ENCODE measurements around the gene CAPN5. TPM values are rescaled to one million over a fixed set of nuclear protein-coding genes. Genes with fewer than 3 reads are reported as not detected.

CAPN5 gene
- total RNA-seq, 4 donors from 2014 or later: 1.8 to 16.6 (median 8.0) TPM

DNA sequence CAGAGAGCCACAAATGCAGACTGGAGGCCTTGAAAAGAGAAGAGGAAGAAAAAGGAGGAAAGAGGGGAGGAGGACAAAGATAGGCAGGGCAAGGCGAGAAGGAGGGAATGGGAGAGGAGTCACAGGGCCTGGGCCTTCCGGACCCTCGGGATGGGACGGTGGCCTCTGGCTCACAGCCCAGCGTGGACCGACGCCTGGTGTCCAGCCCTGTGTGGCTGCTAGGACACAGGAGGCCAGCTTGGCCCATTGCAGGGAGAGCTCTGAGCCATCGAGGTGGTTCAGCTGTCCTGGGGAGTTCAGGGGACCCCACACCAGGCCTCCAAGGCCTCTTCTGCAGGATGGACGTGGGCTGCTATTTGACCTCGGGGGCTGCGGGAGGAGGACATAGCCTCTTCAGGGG, 70.7 kb downstream of the CAPN5 start:
- TF ChIP-seq, protein P1, sequence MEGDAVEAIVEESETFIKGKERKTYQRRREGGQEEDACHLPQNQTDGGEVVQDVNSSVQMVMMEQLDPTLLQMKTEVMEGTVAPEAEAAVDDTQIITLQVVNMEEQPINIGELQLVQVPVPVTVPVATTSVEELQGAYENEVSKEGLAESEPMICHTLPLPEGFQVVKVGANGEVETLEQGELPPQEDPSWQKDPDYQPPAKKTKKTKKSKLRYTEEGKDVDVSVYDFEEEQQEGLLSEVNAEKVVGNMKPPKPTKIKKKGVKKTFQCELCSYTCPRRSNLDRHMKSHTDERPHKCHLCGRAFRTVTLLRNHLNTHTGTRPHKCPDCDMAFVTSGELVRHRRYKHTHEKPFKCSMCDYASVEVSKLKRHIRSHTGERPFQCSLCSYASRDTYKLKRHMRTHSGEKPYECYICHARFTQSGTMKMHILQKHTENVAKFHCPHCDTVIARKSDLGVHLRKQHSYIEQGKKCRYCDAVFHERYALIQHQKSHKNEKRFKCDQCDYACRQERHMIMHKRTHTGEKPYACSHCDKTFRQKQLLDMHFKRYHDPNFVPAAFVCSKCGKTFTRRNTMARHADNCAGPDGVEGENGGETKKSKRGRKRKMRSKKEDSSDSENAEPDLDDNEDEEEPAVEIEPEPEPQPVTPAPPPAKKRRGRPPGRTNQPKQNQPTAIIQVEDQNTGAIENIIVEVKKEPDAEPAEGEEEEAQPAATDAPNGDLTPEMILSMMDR (IDR thresholded peaks at IDR 0.05): no peak
- no peak for TF ChIP-seq POLR2A (IDR thresholded peaks at IDR 0.05)
- Histone ChIP-seq H3K9me3 (no peaks in the 10 kb centered on the region), H3K4me3 (no peak overlapping the region), H3K4me1 (peaks cover 0 to 4% of the 10 kb centered on the region in 2 donors), H3K27me3 (no peaks in the 10 kb centered on the region), H3K36me3 (no peaks in the 10 kb centered on the region), H3K27ac (no peak overlapping the region)
- intact Hi-C loops (cut with DNase I; ENCODE audit: low total_unique reads): no loop called here
- no peak for DNase-seq

DNA sequence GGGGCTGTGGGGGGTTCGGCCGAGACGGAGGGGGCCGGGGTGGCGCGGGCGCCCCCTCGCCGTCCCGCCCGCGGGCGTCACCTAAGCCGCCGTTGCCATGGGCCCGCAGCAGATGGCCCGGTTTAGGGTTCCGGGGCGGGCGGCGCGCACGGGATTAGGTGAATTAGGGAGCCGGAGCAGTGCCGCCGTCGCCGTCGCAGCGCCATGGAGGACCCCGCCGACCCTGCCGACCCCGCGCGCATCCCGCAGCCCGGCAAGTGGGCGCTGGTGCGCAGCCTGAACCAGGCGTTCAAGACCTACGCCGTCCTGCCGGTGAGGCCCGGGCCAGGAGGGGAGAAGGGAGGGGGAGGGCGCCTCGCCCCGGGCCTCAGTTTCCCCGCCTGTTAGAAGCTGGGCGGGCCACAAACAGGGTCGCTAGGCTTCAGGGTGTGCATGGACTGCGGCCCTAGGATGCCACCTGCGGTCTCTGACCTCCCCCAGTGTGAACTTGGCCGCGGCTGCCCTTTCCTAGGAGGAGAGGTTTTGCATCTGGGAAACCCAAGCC, 71.4 kb downstream of the CAPN5 start:
- intact Hi-C loops (cut with DNase I; ENCODE audit: low total_unique reads): no loop called here
- Histone ChIP-seq H3K36me3 (no peaks in the 10 kb centered on the region), H3K4me1 (peaks cover 0 to 4% of the 10 kb centered on the region in 2 donors), H3K27ac (no peak overlapping the region), H3K27me3 (no peaks in the 10 kb centered on the region), H3K4me3 (no peak overlapping the region), H3K9me3 (no peaks in the 10 kb centered on the region)
- no peak for TF ChIP-seq POLR2A (IDR thresholded peaks at IDR 0.05)
- DNase-seq: no peak

DNA sequence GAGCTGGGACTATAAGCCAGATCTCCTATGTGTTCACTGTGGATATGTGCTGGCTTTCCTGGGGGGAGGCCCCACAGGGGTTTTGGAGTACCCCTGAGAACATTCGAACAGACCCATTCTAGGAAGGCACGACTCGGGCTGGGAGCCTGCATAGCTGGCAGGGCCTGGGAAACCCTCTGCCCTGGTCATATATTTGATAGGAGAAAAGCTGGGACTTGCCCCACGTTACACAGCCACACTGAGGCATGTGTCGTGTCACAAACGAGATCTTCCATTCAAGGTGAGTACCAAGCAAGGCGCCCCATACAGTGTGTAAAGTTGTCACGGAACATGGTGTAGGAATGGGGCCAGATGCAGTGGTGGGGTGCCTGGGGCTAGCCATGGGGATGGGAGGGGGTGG, 72.4 kb downstream of the CAPN5 start:
- Histone ChIP-seq H3K4me3 (no peak overlapping the region), H3K36me3 (no peaks in the 10 kb centered on the region), H3K4me1 (peaks cover 0 to 4% of the 10 kb centered on the region in 2 donors), H3K9me3 (no peaks in the 10 kb centered on the region), H3K27ac (peak overlapping the region in 1 of 2 donors; percentile 62), H3K27me3 (no peaks in the 10 kb centered on the region)
- TF ChIP-seq, protein P1 (IDR thresholded peaks at IDR 0.05): no peak
- TF ChIP-seq POLR2A (IDR thresholded peaks at IDR 0.05): no peak
- no peak for DNase-seq
- intact Hi-C loops (cut with DNase I; ENCODE audit: low total_unique reads): no loop called here

DNA sequence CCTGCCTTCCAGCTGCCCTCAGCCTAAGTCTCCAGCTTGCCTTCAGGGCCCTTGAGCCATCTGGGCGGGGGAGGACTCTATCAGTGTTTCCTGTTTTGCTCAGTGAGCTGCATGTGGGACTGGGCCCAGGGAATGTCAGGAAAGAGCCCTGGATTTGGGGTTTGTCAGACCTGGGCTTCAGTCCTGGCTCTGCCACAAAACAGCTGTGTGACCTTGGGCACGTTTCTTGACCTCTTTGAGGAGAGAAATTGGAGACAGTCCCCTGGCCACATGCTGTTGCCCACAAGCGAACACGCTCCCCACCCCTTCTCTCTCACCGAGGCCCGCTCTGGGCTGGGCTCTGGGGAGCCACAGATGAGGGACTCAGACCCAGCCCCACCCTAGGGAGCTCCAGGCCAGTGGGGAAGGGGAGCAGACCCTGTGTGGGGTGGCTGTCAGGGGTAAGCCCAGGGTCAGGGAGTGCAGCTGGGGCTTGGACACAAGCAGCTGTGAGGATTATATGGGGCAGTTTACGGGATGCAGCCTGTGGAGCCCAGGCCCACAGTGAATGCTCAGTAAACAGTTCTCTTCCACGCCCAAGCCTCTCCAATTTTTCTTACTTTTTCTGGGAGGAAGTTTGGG, 73.6 kb downstream of the CAPN5 start:
- peak; percentile 50 to 59 for DNase-seq
- H3K4me1 ChIP-seq: peaks cover 0 to 4% of the 10 kb centered on the region in 2 donors
- no peaks in the 10 kb centered on the region for H3K9me3 ChIP-seq
- intact Hi-C loops (cut with DNase I; ENCODE audit: low total_unique reads): no loop called here
- peak overlapping the region; percentile 26 to 62 for H3K27ac ChIP-seq
- TF ChIP-seq, protein P1 (IDR thresholded peaks at IDR 0.05): no peak
- no peak for TF ChIP-seq POLR2A (IDR thresholded peaks at IDR 0.05)
- no peaks in the 10 kb centered on the region for H3K36me3 ChIP-seq
- no peak overlapping the region for H3K4me3 ChIP-seq
- no peaks in the 10 kb centered on the region for H3K27me3 ChIP-seq

DNA sequence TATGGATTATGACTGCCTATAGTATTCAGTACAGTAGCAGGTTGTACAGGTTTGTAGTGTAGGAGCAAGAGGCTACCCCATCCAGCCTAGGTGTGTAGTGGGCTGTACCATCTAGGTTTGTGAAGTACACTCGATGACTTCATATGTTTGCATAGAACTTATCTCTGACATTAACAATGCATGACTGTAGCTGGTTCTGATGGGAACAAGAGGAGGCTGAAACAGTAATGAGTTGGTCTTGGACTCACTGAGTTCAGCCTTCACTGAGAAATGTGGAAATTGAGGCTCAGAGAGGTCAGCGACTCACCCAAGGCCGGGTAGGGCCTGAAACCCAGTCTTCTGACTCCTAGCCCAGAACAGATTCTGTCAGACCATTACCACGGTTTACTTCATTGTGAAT, 74.3 kb downstream of the CAPN5 start:
- no peak for TF ChIP-seq POLR2A (IDR thresholded peaks at IDR 0.05)
- TF ChIP-seq, protein P1 (IDR thresholded peaks at IDR 0.05): no peak
- intact Hi-C loops (cut with DNase I; ENCODE audit: low total_unique reads): no loop called here
- H3K27ac ChIP-seq: peak overlapping the region in 1 of 2 donors; percentile 26

More for the DNA sequence above, 74.3 kb downstream of the CAPN5 start:
- DNase-seq: no peak
- Histone ChIP-seq H3K27me3 (no peaks in the 10 kb centered on the region), H3K36me3 (no peaks in the 10 kb centered on the region), H3K9me3 (no peaks in the 10 kb centered on the region), H3K4me3 (no peak overlapping the region), H3K4me1 (peaks cover 0 to 4% of the 10 kb centered on the region in 2 donors)
